ENCODE measurements around the gene CCNJL. TPM values are rescaled to one million over a fixed set of nuclear protein-coding genes. Genes with fewer than 3 reads are reported as not detected.

Gene CCNJL
- total RNA-seq (2021; fragmentation: NEBNext Ultra II Directional; extraction: Animal tissue kit (Norgen Biotek cat#: 25700)) = not detected
- long read RNA-seq = 0 reads

- no peak for TF ChIP-seq CTCF (IDR thresholded peaks at IDR 0.05)
- no peak for DNase-seq
- H3K4me3 Mint-ChIP-seq = peak within 1 kb of the TSS; percentile 71
These were observed at the start of gene CCNJL for GRCh38 chr5:160312134-160312959. CCNJL (minus strand) TSS chr5:160312564; CDS start chr5:160311923, 641 bp downstream.

GRCh38 chr5:160361624-160362228 is 49.4 kb upstream of the CCNJL start:
- no peak overlapping the region for H3K4me3 Mint-ChIP-seq
- no peak for TF ChIP-seq CTCF (IDR thresholded peaks at IDR 0.05)
- H3K36me3 Mint-ChIP-seq (ENCODE audit: low read depth) = no peaks in the 10 kb centered on the region
- H3K27me3 Mint-ChIP-seq (ENCODE audit: insufficient read depth) = peaks cover 6% of the 10 kb centered on the region
- DNase-seq = no peak
- H3K27ac Mint-ChIP-seq = no peak overlapping the region
- H3K9me3 Mint-ChIP-seq = no peaks in the 10 kb centered on the region
- H3K4me1 Mint-ChIP-seq (ENCODE audit: low read depth) = peaks cover 5% of the 10 kb centered on the region; the same call in 1 of the 2 replicates

More at GRCh38 chr5:160312134-160312959, at the start of gene CCNJL:
- peaks cover 40% of the 10 kb centered on the region for H3K27me3 Mint-ChIP-seq (ENCODE audit: insufficient read depth)
- no peaks in the 10 kb centered on the region for H3K36me3 Mint-ChIP-seq (ENCODE audit: low read depth)
- peaks cover 25% of the 10 kb centered on the region for H3K4me1 Mint-ChIP-seq (ENCODE audit: low read depth)
- H3K9me3 Mint-ChIP-seq = no peaks in the 10 kb centered on the region
- H3K27ac Mint-ChIP-seq = no peak within 1 kb of the TSS

- no peak overlapping the region; the same call in 1 of the 2 replicates for H3K4me3 Mint-ChIP-seq
- peaks cover 8% of the 10 kb centered on the region for H3K27me3 Mint-ChIP-seq (ENCODE audit: insufficient read depth)
- TF ChIP-seq CTCF (IDR thresholded peaks at IDR 0.05) = no peak; the same call in 1 of the 2 replicates
- no peaks in the 10 kb centered on the region for H3K36me3 Mint-ChIP-seq (ENCODE audit: low read depth)
- H3K27ac Mint-ChIP-seq = no peak overlapping the region
- H3K4me1 Mint-ChIP-seq (ENCODE audit: low read depth) = peaks cover 5% of the 10 kb centered on the region; the same call in 1 of the 2 replicates
- no peak for DNase-seq
- no peaks in the 10 kb centered on the region for H3K9me3 Mint-ChIP-seq
These were observed 47.9 kb upstream of the CCNJL start for GRCh38 chr5:160360310-160360709.

GRCh38 chr5:160359816-160360215 is 47.5 kb upstream of the CCNJL start:
- H3K4me1 Mint-ChIP-seq (ENCODE audit: low read depth) = peaks cover 5% of the 10 kb centered on the region; the same call in 1 of the 2 replicates
- TF ChIP-seq CTCF (IDR thresholded peaks at IDR 0.05) = no peak
- no peak overlapping the region for H3K27ac Mint-ChIP-seq
- peaks cover 8% of the 10 kb centered on the region for H3K27me3 Mint-ChIP-seq (ENCODE audit: insufficient read depth)
- DNase-seq = no peak
- no peak overlapping the region; the same call in 1 of the 2 replicates for H3K4me3 Mint-ChIP-seq
- no peaks in the 10 kb centered on the region for H3K36me3 Mint-ChIP-seq (ENCODE audit: low read depth)
- H3K9me3 Mint-ChIP-seq = no peaks in the 10 kb centered on the region

- Mint-ChIP-seq H3K4me1 (ENCODE audit: low read depth) (peaks cover 5% of the 10 kb centered on the region; the same call in 1 of the 2 replicates), H3K9me3 (no peaks in the 10 kb centered on the region), H3K4me3 (no peak overlapping the region), H3K27me3 (ENCODE audit: insufficient read depth) (peaks cover 8% of the 10 kb centered on the region), H3K36me3 (ENCODE audit: low read depth) (no peaks in the 10 kb centered on the region), H3K27ac (no peak overlapping the region)
- no peak for DNase-seq
- TF ChIP-seq CTCF (IDR thresholded peaks at IDR 0.05) = no peak
These were observed 46.9 kb upstream of the CCNJL start for GRCh38 chr5:160359242-160359641.

All from HFFc6 (cell line).